GM18520 (cell line): ENCODE data around the gene THRB.
A peak's percentile ranks its signal among the peaks of the same experiment; 100 is the strongest.

Experiments used
- ATAC-seq: cut with Tn5 transposase; IDR thresholded peaks from one replicate; pipeline ENCODE4 v1.9.1; 2021; ENCODE audit not compliant: unreplicated experiment

The THRB gene

GRCh38 chr3:24513463-24513862 lies 18.8 kb upstream of the THRB start:
- ATAC-seq = no peak

GRCh38 chr3:24512564-24513197 lies 18.0 kb upstream of the THRB start:
- no peak for ATAC-seq

GRCh38 chr3:24510030-24510648 lies 15.5 kb upstream of the THRB start:
- ATAC-seq = no peak

- no peak for ATAC-seq
Observed at GRCh38 chr3:24508423-24508839, 13.8 kb upstream of the THRB start.

GRCh38 chr3:24507776-24508422 lies 13.2 kb upstream of the THRB start:
- ATAC-seq = no peak

GRCh38 chr3:24506966-24507775 lies 12.5 kb upstream of the THRB start:
- ATAC-seq = no peak

- no peak for ATAC-seq
Observed at GRCh38 chr3:24505691-24506550, 11.3 kb upstream of the THRB start.

GRCh38 chr3:24504772-24505171 lies 10.1 kb upstream of the THRB start:
- ATAC-seq = no peak

GRCh38 chr3:24503616-24504113 lies 9.0 kb upstream of the THRB start:
- peak; percentile 71 for ATAC-seq

- no peak for ATAC-seq
Observed at GRCh38 chr3:24502690-24503089, 8.0 kb upstream of the THRB start.

GRCh38 chr3:24500806-24501205 lies 6.2 kb upstream of the THRB start:
- no peak for ATAC-seq

- ATAC-seq = no peak
Observed at GRCh38 chr3:24499991-24500390, 5.3 kb upstream of the THRB start.

- no peak for ATAC-seq
Observed at GRCh38 chr3:24498796-24499195, 4.1 kb upstream of the THRB start.

GRCh38 chr3:24498391-24498790 lies 3.7 kb upstream of the THRB start:
- no peak for ATAC-seq

- no peak for ATAC-seq
Observed at GRCh38 chr3:24497942-24498341, 3.3 kb upstream of the THRB start.

- ATAC-seq = no peak
Observed at GRCh38 chr3:24496529-24497482, 2.2 kb upstream of the THRB start.

- ATAC-seq = no peak
Observed at GRCh38 chr3:24495326-24495994, 810 bp upstream of the THRB start.

- no peak for ATAC-seq
Observed at GRCh38 chr3:24493746-24494617, 668 bp downstream of the THRB start.
